GM10266 (cell line): Measurements from ENCODE around the gene CRELD2.
"Not testable (repeated sequence)": the region's sequence is repeated elsewhere in the genome, so short reads cannot be mapped to it uniquely, and the experiment has no call there.

ENCODE experiments used
- DNase-seq: peaks from one replicate; pipeline ENCODE4 v3.0.0; 2012; ENCODE audit errors: extremely low spot score
- TF ChIP-seq, protein P1 (sequence below): IDR thresholded peaks from 2 replicates; pipeline ENCODE4 v1.5.1; 2012; ENCODE audit warnings: mild to moderate bottlenecking, low read depth; ENCODE audit not compliant: control insufficient read depth, insufficient read depth; ENCODE audit errors: missing control alignments

Gene CRELD2

DNA sequence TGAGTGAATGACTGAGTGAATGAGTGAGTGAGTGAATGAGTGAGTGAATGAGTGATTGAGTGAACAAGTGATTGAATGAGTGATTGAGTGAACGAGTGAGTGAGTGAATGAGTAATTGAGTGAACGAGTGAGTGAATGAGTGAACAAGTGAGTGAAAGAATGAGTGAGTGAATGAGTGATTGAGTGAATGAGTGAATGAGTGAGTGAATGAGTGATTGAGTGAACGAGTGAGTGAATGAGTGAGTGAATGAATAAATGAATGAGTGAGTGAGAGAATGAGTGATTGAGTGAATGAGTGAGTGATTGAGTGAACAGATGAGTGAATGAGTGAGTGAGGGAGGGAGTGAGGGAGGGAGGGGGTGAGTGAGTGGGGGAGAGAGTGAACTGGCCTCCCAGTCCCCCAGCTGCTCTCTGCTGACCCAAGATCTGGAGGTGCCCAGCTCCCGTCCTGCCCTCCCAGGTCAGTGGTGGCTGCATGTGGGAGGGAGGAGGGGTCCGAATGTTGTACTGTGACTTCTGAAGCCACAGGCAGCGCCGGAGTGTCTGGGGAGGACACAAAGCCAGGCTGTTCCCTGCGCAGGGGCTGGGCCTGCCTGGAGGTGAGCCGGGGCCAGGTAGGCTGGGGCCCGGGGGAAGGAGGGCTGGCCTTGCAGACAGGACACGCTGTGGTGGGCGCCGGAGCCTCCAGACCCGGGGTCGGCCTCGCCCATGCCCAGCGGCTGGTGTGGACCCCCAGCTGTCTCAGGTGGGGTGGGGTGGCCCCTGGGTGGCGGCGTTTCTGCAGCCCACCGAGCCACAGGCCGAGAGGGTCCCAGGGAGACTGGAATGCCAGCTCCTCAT lies 24.4 kb downstream of the CRELD2 start:
- no peak for DNase-seq
- TF ChIP-seq, protein P1, sequence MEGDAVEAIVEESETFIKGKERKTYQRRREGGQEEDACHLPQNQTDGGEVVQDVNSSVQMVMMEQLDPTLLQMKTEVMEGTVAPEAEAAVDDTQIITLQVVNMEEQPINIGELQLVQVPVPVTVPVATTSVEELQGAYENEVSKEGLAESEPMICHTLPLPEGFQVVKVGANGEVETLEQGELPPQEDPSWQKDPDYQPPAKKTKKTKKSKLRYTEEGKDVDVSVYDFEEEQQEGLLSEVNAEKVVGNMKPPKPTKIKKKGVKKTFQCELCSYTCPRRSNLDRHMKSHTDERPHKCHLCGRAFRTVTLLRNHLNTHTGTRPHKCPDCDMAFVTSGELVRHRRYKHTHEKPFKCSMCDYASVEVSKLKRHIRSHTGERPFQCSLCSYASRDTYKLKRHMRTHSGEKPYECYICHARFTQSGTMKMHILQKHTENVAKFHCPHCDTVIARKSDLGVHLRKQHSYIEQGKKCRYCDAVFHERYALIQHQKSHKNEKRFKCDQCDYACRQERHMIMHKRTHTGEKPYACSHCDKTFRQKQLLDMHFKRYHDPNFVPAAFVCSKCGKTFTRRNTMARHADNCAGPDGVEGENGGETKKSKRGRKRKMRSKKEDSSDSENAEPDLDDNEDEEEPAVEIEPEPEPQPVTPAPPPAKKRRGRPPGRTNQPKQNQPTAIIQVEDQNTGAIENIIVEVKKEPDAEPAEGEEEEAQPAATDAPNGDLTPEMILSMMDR = no peak

DNA sequence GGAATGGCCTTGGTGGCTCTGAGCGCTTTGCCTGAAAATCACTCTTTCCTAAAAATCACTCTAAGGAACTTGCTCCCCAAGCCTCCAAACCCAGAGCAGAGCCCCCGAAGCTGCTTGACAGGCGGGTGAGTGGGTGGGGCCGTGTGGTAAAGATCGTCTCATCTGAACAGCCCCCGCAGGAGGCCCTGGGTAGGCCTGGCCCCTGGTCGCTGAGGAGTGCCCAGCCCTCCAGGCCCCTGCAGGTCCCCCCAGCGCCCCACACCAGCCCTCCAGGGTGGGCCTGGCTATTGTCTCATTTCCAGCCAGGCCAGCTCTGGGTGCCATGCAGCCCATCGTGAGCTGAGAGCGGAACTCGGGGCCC lies 25.0 kb downstream of the CRELD2 start:
- no peak for DNase-seq
- TF ChIP-seq, protein P1 = no peak

DNA sequence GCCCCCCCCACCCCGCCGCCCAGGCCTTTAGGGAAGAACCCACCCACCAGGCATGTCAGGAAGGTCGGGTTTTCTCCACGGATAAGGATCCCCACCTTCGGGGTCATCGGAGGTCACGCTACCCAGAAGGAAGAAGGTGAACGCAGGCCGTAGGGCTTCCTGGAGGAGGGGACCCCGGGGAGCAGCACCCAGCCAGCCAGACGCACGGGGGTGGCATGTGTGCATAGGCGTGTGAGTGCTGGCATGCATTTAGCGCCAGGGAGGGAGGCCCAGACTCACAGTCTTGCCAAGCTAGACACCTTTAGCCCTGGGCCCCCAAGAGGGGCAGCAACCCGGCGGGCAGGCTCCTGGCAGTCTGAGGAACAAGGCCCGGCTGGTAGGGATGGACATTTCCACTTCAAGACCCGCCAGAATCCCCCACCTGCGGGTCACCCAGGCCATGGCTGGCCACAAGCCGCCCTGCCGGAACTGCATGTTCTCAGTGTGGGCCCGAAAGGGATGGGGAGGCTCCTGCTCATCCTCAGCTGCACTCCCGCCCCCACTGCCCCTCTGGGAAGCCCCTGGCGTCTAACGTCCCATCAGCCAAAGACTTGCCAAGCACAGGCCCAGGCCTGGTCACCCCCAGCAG lies 25.5 kb downstream of the CRELD2 start:
- no peak for DNase-seq
- TF ChIP-seq, protein P1 = no peak

DNA sequence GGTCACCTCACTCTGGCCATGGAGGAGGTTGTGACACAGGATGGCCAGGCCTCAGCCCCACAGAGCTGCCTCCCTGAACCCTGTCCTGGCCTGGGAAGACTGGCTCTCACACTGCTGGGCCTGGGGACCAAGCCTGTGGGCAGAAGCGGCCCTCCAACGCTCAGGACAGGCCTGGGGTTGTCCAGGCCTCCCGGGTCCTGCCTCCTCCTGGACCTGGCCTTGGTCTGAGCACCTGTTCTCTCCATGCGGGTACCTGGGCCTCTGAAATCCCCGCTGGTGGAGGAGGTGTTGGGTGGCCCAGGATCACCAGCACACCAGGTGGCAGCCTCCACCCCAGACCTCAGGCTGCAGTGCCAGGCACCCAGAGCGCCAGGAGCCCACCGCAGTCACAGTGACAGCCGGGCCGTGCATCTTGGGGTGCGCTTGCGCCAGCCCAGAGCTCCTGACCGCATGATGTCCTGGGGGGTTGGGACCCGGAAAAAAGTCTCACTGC lies 26.0 kb downstream of the CRELD2 start:
- TF ChIP-seq, protein P1 = no peak
- no peak for DNase-seq

DNA sequence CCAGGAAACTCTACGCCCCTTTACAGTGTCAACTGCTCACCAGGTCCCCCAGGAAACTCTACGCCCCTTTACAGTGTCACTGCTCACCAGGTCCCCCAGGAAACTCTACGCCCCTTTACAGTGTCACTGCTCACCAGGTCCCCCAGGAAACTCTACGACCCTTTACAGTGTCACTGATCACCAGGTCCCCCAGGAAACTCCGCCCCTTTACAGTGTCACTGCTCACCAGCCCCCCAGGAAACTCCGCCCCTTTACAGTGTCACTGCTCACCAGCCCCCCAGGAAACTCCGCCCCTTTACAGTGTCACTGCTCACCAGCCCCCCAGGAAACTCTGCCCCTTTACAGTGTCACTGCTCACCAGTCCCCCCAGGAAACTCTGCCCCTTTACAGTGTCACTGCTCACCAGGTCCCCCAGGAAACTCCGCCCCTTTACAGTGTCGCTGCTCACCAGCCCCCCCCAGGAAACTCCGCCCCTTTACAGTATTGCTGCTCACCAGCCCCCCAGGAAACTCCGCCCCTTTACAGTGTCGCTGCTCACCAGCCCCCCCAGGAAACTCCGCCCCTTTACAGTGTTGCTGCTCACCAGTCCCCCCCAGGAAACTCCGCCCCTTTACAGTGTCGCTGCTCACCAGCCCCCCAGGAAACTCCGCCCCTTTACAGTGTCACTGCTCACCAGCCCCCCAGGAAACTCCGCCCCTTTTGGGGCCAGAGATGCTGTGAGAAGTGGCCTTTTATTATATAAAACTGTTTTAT lies 26.8 kb downstream of the CRELD2 start:
- DNase-seq = not testable (repeated sequence)

DNA sequence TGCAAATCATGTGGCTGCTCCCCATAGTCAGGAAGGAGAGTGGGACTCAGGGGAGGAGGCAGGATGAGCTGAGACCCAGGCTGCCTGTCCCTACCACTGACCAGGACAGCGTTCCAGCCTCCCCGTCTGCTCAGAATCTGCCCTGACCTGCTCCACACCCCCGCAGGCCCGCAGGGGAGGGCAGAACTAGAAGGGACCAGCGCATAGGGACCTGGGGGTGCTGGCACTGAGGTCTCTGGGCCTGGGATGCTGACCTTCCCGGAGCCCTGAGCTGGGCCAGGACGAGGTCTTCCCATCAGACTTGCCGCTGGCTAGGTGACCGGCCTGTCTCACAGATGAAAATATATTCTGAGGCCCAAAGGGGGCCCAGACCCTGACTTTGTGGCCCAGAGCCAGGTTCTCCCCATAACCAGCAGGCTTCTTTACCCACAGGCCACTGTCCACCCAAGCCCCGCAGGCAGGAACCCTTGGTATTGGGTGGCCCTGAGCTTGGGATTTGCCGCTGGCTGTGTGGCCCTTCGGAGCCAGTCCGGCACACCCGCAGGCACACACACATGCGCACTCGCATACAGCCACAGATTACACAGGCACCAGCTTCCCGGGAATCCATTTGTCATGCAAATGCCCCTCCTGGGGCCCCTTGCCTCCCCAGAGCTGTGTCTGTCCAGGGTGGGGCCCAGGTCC lies 28.3 kb downstream of the CRELD2 start:
- DNase-seq = no peak

DNA sequence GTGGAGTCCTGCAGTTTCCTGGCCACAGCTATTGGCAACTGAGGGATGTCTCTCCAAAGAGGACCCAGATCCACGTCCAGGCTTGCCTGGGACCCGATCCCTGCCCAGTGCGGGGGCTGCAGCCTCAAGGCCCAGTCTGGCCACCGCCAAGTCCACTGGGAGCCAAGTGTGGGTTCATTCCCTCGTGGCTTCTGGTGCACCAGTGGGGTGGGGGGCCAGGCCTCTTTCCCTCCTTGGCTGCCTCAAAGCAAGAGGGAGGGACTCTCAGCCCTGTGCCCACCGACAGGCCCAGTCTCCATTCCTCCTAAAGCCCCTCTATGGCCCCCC lies 28.8 kb downstream of the CRELD2 start:
- TF ChIP-seq, protein P1 = no peak
- DNase-seq = no peak

More for the DNA sequence above, 28.3 kb downstream of the CRELD2 start:
- TF ChIP-seq, protein P1 = no peak
